ENCODE measurements around the gene TMEM150C. TPM values are rescaled to one million over a fixed set of nuclear protein-coding genes. Genes with fewer than 3 reads are reported as not detected.
"Not testable (repeated sequence)": the region's sequence is repeated elsewhere in the genome, so short reads cannot be mapped to it uniquely, and the experiment has no call there.

The TMEM150C gene
- total RNA-seq, 1 experiment from 2014 or later: 2.7 TPM

- Mint-ChIP-seq H3K4me3 (no peak overlapping the region), H3K4me1 (peaks cover 21 to 23% of the 10 kb centered on the region in 2 experiments), H3K36me3 (ENCODE audit: insufficient read depth in 1 of 3, low read depth in 3 of 3) (no peaks in the 10 kb centered on the region; a peak in 3 of 7 replicates), H3K9me3 (no peaks in the 10 kb centered on the region; a peak in 2 of 5 replicates), H3K27ac (no peak overlapping the region), H3K27me3 (ENCODE audit: low read depth) (no peaks in the 10 kb centered on the region)
- no peak overlapping the region for H2BK120ac ChIP-seq (ENCODE audit: low read depth, low read length, poor library complexity, severe bottlenecking)
- no peaks in the 10 kb centered on the region for H3K79me2 ChIP-seq (ENCODE audit: insufficient read depth, low read length)
- H3K4me2 ChIP-seq (ENCODE audit: insufficient read depth, insufficient read length, low read length): no peak overlapping the region
- DNase-seq: no peak
- H2BK12ac ChIP-seq (ENCODE audit: insufficient read length, low read depth, low read length): no peak overlapping the region
- no peak overlapping the region for H3K23ac ChIP-seq (ENCODE audit: insufficient read length, low read depth, low read length)
- H3K79me1 ChIP-seq (ENCODE audit: insufficient read depth, low read depth, low read length, poor library complexity, severe bottlenecking): no peaks in the 10 kb centered on the region
- no peak overlapping the region for H4K91ac ChIP-seq (ENCODE audit: insufficient read length, low read depth, low read length)
- WGBS (ENCODE audit: extremely low coverage, insufficient read length, low lambda C conversion rate): no CpG with 5 or more reads among the region's 15 CpGs
- no peak overlapping the region for H3K56ac ChIP-seq (ENCODE audit: insufficient read length, low read depth, low read length)
- H3K27me3 ChIP-seq (ENCODE audit: insufficient read depth, low read length): no peaks in the 10 kb centered on the region
- H4K5ac ChIP-seq (ENCODE audit: insufficient read length, low read depth, low read length): no peak overlapping the region
- no peaks in the 10 kb centered on the region for H3K9me3 ChIP-seq (ENCODE audit: control insufficient read depth, low read depth, low read length)
- no peaks in the 10 kb centered on the region for H3K4me1 ChIP-seq (ENCODE audit: insufficient read depth, low read length)
- no peaks in the 10 kb centered on the region for H3K23me2 ChIP-seq (ENCODE audit: insufficient read length, low read depth, low read length, poor library complexity, severe bottlenecking)
- H3K9ac ChIP-seq (ENCODE audit: extremely low read depth, insufficient read length, low read length): no peak overlapping the region
- no peak overlapping the region for H4K8ac ChIP-seq (replicated peaks; ENCODE audit: insufficient read length, low read depth, low read length)
- H3K18ac ChIP-seq (ENCODE audit: insufficient read length, low read depth, low read length): no peak overlapping the region
- no peak overlapping the region for H2AFZ ChIP-seq (ENCODE audit: low read length)
- no peak overlapping the region for H2BK20ac ChIP-seq (ENCODE audit: low read depth, low read length, poor library complexity, severe bottlenecking)
- no peaks in the 10 kb centered on the region for H4K20me1 ChIP-seq (ENCODE audit: control insufficient read depth, insufficient read depth, insufficient read length)
- TF ChIP-seq CTCF (conservative IDR thresholded peaks at IDR 0.05): no peak
- H3K4ac ChIP-seq (ENCODE audit: low read depth, low read length): no peak overlapping the region
- no peak overlapping the region for H3K14ac ChIP-seq (ENCODE audit: insufficient read depth, low read length)
- no peak overlapping the region for H3T11ph ChIP-seq (ENCODE audit: low read length)
- no peak overlapping the region for H3K27ac ChIP-seq (ENCODE audit: insufficient read length, low read depth, low read length)
- no peak overlapping the region for H2BK5ac ChIP-seq (ENCODE audit: insufficient read length, low read length)
- H2BK15ac ChIP-seq (ENCODE audit: low read depth, low read length): no peak overlapping the region
- H2AK5ac ChIP-seq (ENCODE audit: insufficient read length, low read length): no peak overlapping the region
These were observed 88.1 kb downstream of the TMEM150C start for GRCh38 chr4:82473621-82474164.

- not testable (repeated sequence) for H3K23me2 ChIP-seq (ENCODE audit: insufficient read length, low read depth, low read length, poor library complexity, severe bottlenecking); H3K27me3 ChIP-seq (ENCODE audit: insufficient read depth, low read length); H2BK120ac ChIP-seq (ENCODE audit: low read depth, low read length, poor library complexity, severe bottlenecking); H3K9me3 Mint-ChIP-seq; H3K27me3 Mint-ChIP-seq (ENCODE audit: low read depth); H3K4me2 ChIP-seq (ENCODE audit: insufficient read depth, insufficient read length, low read length); H3K18ac ChIP-seq (ENCODE audit: insufficient read length, low read depth, low read length); H3K27ac ChIP-seq (ENCODE audit: insufficient read length, low read depth, low read length); H2AK5ac ChIP-seq (ENCODE audit: insufficient read length, low read length); H4K91ac ChIP-seq (ENCODE audit: insufficient read length, low read depth, low read length); H3K9me3 ChIP-seq (ENCODE audit: control insufficient read depth, low read depth, low read length); H2AFZ ChIP-seq (ENCODE audit: low read length); H3K14ac ChIP-seq (ENCODE audit: insufficient read depth, low read length); H3K23ac ChIP-seq (ENCODE audit: insufficient read length, low read depth, low read length); H4K8ac ChIP-seq (replicated peaks; ENCODE audit: insufficient read length, low read depth, low read length); H3K9ac ChIP-seq (ENCODE audit: extremely low read depth, insufficient read length, low read length); H3K4me1 ChIP-seq (ENCODE audit: insufficient read depth, low read length); H3T11ph ChIP-seq (ENCODE audit: low read length); DNase-seq; H2BK5ac ChIP-seq (ENCODE audit: insufficient read length, low read length); H3K56ac ChIP-seq (ENCODE audit: insufficient read length, low read depth, low read length); H3K79me2 ChIP-seq (ENCODE audit: insufficient read depth, low read length); H3K79me1 ChIP-seq (ENCODE audit: insufficient read depth, low read depth, low read length, poor library complexity, severe bottlenecking); H2BK20ac ChIP-seq (ENCODE audit: low read depth, low read length, poor library complexity, severe bottlenecking); H3K4ac ChIP-seq (ENCODE audit: low read depth, low read length); H2BK15ac ChIP-seq (ENCODE audit: low read depth, low read length); H4K20me1 ChIP-seq (ENCODE audit: control insufficient read depth, insufficient read depth, insufficient read length); H3K4me3 Mint-ChIP-seq; H4K5ac ChIP-seq (ENCODE audit: insufficient read length, low read depth, low read length); H2BK12ac ChIP-seq (ENCODE audit: insufficient read length, low read depth, low read length); H3K36me3 Mint-ChIP-seq (ENCODE audit: insufficient read depth in 1 of 3, low read depth in 3 of 3)
- peak overlapping the region in 1 of 3 experiments; percentile 91; a peak in 1 of 7 replicates for H3K27ac Mint-ChIP-seq
- H3K4me1 Mint-ChIP-seq: peaks cover 17 to 21% of the 10 kb centered on the region in 2 experiments
- no CpG with 5 or more reads among the region's 5 CpGs for WGBS (ENCODE audit: extremely low coverage, insufficient read length, low lambda C conversion rate)
These were observed 88.7 kb downstream of the TMEM150C start for GRCh38 chr4:82473080-82473479.
